Measurements from ENCODE around the gene LDLRAP1. TPM values are rescaled to one million over a fixed set of nuclear protein-coding genes. Genes with fewer than 3 reads are reported as not detected.
A peak's percentile ranks its signal among the peaks of the same experiment; 100 is the strongest.

LDLRAP1 gene
- total RNA-seq, 1 experiment from 2014 or later = 29.2 TPM

DNA sequence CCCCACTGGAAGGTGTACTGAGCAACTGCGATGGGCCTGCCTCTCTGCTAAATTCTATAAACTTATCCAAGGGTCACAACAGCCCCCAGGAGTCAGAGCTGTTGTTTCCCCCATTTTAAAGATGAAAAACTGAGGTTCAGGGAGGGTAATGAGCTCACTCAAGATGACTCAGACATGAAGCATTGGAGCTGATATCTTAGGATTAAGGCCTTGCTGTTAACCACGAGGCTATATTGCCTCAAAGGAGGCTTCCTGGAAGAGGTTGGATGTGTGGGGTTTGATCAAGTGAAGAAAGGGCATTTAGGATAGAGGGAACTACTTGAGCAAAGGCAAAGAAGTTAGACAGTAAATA lies 6.7 kb downstream of the LDLRAP1 start:
- no peaks in the 10 kb centered on the region for H3K9me2 ChIP-seq (ENCODE audit: insufficient read depth)

DNA sequence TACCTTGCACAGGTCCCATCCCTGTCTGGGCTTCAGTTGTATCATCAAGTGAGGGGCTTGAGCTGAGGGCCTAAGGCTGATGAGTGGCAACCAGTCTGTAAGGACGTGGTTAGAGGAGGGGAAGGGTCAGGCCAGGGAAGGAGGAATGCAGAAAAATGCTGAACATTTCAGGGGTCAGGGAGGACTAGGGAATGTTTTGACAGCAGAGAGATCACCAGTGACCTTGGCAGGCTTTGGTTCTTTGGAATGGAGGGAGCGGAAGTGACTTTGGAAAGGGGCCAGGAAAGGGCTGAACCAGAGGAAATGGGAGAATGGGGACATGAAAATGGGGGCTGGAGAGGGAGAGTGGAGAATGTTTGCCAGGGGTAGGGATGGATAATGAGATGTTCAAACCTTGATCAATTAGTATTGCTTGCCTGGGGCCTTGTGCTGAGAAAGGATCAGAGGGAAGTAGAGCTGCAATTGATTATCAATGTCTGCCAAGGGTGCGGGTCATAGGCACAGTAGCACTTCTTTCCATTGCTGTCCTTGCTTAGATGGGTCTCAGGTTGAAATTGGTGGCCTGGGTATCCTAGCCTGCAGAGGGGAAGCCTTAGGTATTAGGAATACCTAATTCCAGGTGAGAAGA lies 7.4 kb downstream of the LDLRAP1 start:
- POLR2A ChIA-PET (ENCODE audit: unreplicated experiment) = interaction anchor here (0.6 kb wide), 1 partner anchor 9 kb away, joined by 9 read pairs; no protein-coding TSS in a partner anchor
- Histone ChIP-seq H3K4me3 (no peak overlapping the region), H3K9me2 (ENCODE audit: insufficient read depth) (no peaks in the 10 kb centered on the region), H2AFZ (no peak overlapping the region), H3K4me2 (no peak overlapping the region), H4K20me1 (ENCODE audit: insufficient read depth) (no peaks in the 10 kb centered on the region), H3F3A (ENCODE audit: insufficient read depth, low read depth) (no peaks in the 10 kb centered on the region), H3K9me3 (ENCODE audit: insufficient read depth, low read depth) (no peaks in the 10 kb centered on the region), H3K27ac (no peak overlapping the region), H3K36me3 (ENCODE audit: low read depth) (no peaks in the 10 kb centered on the region), H3K27me3 (ENCODE audit: insufficient read depth, low read depth) (no peaks in the 10 kb centered on the region), H3K79me2 (ENCODE audit: low read depth) (peaks cover 46% of the 10 kb centered on the region), H3K4me1 (replicated peaks; ENCODE audit: insufficient read depth) (peaks cover 33% of the 10 kb centered on the region)
- CTCF ChIA-PET = no interaction called here
- BruUV-seq (replicated peaks) = no TSS peak
- intact Hi-C loops (cut with micrococcal nuclease; ENCODE audit: unreplicated experiment) = no loop called here
- no peak for DNase-seq
- TF ChIP-seq, protein P1, sequence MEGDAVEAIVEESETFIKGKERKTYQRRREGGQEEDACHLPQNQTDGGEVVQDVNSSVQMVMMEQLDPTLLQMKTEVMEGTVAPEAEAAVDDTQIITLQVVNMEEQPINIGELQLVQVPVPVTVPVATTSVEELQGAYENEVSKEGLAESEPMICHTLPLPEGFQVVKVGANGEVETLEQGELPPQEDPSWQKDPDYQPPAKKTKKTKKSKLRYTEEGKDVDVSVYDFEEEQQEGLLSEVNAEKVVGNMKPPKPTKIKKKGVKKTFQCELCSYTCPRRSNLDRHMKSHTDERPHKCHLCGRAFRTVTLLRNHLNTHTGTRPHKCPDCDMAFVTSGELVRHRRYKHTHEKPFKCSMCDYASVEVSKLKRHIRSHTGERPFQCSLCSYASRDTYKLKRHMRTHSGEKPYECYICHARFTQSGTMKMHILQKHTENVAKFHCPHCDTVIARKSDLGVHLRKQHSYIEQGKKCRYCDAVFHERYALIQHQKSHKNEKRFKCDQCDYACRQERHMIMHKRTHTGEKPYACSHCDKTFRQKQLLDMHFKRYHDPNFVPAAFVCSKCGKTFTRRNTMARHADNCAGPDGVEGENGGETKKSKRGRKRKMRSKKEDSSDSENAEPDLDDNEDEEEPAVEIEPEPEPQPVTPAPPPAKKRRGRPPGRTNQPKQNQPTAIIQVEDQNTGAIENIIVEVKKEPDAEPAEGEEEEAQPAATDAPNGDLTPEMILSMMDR (conservative IDR thresholded peaks at IDR 0.05) = no peak
- TF ChIP-seq EZH2 (IDR thresholded peaks at IDR 0.05; ENCODE audit: low read depth) = no peak

More for the DNA sequence above, 6.7 kb downstream of the LDLRAP1 start:
- POLR2A ChIA-PET (ENCODE audit: unreplicated experiment) = interaction anchor here (0.7 kb wide), 1 partner anchor 310 kb away, joined by 3 read pairs; no protein-coding TSS in a partner anchor
- Histone ChIP-seq H2AFZ (no peak overlapping the region), H4K20me1 (ENCODE audit: insufficient read depth) (no peaks in the 10 kb centered on the region), H3K27me3 (ENCODE audit: insufficient read depth, low read depth) (no peaks in the 10 kb centered on the region), H3K36me3 (ENCODE audit: low read depth) (no peaks in the 10 kb centered on the region), H3K4me1 (replicated peaks; ENCODE audit: insufficient read depth) (peaks cover 35% of the 10 kb centered on the region), H3K4me3 (no peak overlapping the region), H3K27ac (peak overlapping the region; percentile 59), H3K4me2 (peak overlapping the region; percentile 36; the same call in 1 of the 2 replicates), H3K9me3 (ENCODE audit: insufficient read depth, low read depth) (no peaks in the 10 kb centered on the region), H3K79me2 (ENCODE audit: low read depth) (peaks cover 52% of the 10 kb centered on the region), H3F3A (ENCODE audit: insufficient read depth, low read depth) (no peaks in the 10 kb centered on the region)
- no peak for DNase-seq
- BruUV-seq (replicated peaks) = no TSS peak
- CTCF ChIA-PET = no interaction called here
- no peak for TF ChIP-seq EZH2 (IDR thresholded peaks at IDR 0.05; ENCODE audit: low read depth)
- TF ChIP-seq, protein P1 (conservative IDR thresholded peaks at IDR 0.05) = no peak
- intact Hi-C loops (cut with micrococcal nuclease; ENCODE audit: unreplicated experiment) = no loop called here

DNA sequence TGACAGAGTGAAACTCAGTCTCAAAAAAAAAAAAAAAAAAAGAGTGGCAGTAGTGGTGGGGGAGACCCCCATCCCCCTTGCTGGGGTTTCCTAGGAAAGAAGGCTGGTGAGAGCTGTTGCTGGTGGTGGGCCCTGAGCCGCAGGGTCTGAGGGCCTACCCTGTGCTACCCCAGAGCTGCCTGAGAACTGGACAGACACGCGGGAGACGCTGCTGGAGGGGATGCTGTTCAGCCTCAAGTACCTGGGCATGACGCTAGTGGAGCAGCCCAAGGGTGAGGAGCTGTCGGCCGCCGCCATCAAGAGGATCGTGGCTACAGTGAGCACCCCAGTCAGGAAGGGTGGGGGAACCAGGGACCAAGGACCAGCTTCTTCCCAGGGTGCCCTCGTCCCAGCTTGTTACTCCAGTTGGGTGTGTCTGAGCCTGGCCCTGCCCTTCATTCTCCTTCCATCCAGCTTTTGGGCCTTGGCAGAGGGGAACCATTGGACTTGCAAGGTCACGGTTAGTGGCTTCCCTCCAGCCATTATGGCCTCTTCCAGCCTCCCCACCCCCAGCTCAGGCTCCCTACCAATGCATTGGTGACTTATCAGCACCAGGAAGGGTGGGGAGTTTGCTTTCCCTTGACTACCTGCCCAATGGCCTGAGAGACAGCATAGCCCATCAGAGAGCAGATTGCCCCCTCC lies 10.5 kb downstream of the LDLRAP1 start:
- no TSS peak for BruUV-seq (replicated peaks)
- H4K20me1 ChIP-seq (ENCODE audit: insufficient read depth) = no peaks in the 10 kb centered on the region
- H3K4me3 ChIP-seq = no peak overlapping the region
- ChIA-PET POLR2A (ENCODE audit: unreplicated experiment) (interaction anchor here (0.6 kb wide), 1 partner anchor 33 kb away, joined by 3 read pairs; no protein-coding TSS in a partner anchor), CTCF (no interaction called here)
- DNase-seq = no peak
- 0 out of 2 replicates have a peak, but pooled peaks cover 22% of the 10 kb centered on the region for H3K79me2 ChIP-seq (ENCODE audit: low read depth)
- H3K27me3 ChIP-seq (ENCODE audit: insufficient read depth, low read depth) = no peaks in the 10 kb centered on the region
- no peaks in the 10 kb centered on the region for H3K36me3 ChIP-seq (ENCODE audit: low read depth)
- peaks cover 36% of the 10 kb centered on the region for H3K4me1 ChIP-seq (replicated peaks; ENCODE audit: insufficient read depth)
- no peak overlapping the region for H2AFZ ChIP-seq
- no peak overlapping the region for H3K27ac ChIP-seq
- no peak for TF ChIP-seq EZH2 (IDR thresholded peaks at IDR 0.05; ENCODE audit: low read depth)
- TF ChIP-seq, protein P1 (conservative IDR thresholded peaks at IDR 0.05) = no peak
- intact Hi-C loops (cut with micrococcal nuclease; ENCODE audit: unreplicated experiment) = no loop called here
- no peaks in the 10 kb centered on the region for H3K9me2 ChIP-seq (ENCODE audit: insufficient read depth)
- H3K4me2 ChIP-seq = no peak overlapping the region
- 0 out of 2 replicates have a peak, but pooled peaks cover 8% of the 10 kb centered on the region for H3F3A ChIP-seq (ENCODE audit: insufficient read depth, low read depth)
- no peaks in the 10 kb centered on the region for H3K9me3 ChIP-seq (ENCODE audit: insufficient read depth, low read depth)

All from PC-9 (cell line).